HG03442 (cell line): Measurements from ENCODE around the gene ARHGAP24.
"Not testable (repeated sequence)": the region's sequence is repeated elsewhere in the genome, so short reads cannot be mapped to it uniquely, and the experiment has no call there.

Experiments
- ATAC-seq: cut with Tn5 transposase; IDR thresholded peaks from one replicate; pipeline ENCODE4 v1.9.1; 2021; ENCODE audit warnings: mild to moderate bottlenecking, moderate library complexity; ENCODE audit not compliant: unreplicated experiment

Gene ARHGAP24

GRCh38 chr4:85642356-85643100 is 167.6 kb downstream of the ARHGAP24 start:
- ATAC-seq, result peak; percentile 80

- no peak for ATAC-seq
Measured at GRCh38 chr4:85644061-85644460, 169.1 kb downstream of the ARHGAP24 start.

GRCh38 chr4:85650908-85651307 is 176.0 kb downstream of the ARHGAP24 start:
- no peak for ATAC-seq

- no peak for ATAC-seq
Measured at GRCh38 chr4:85656759-85657505, 182.0 kb downstream of the ARHGAP24 start.

- ATAC-seq, result no peak
Measured at GRCh38 chr4:85658766-85659439, 184.0 kb downstream of the ARHGAP24 start.

GRCh38 chr4:85659610-85660218 is 184.8 kb downstream of the ARHGAP24 start:
- ATAC-seq, result peak; percentile 33

- not testable (repeated sequence) for ATAC-seq
Measured at GRCh38 chr4:85666625-85667024, 191.7 kb downstream of the ARHGAP24 start.

GRCh38 chr4:85669204-85669603 is 194.3 kb downstream of the ARHGAP24 start:
- no peak for ATAC-seq

GRCh38 chr4:85669992-85670548 is 195.1 kb downstream of the ARHGAP24 start:
- ATAC-seq, result no peak

- ATAC-seq, result no peak
Measured at GRCh38 chr4:85671120-85671519, 196.2 kb downstream of the ARHGAP24 start.

- ATAC-seq, result no peak
Measured at GRCh38 chr4:85672116-85672515, 197.2 kb downstream of the ARHGAP24 start.

- no peak for ATAC-seq
Measured at GRCh38 chr4:85672959-85673358, 198.0 kb downstream of the ARHGAP24 start.

GRCh38 chr4:85673540-85673939 is 198.6 kb downstream of the ARHGAP24 start:
- ATAC-seq, result peak; percentile 48

GRCh38 chr4:85675076-85676049 is 200.4 kb downstream of the ARHGAP24 start:
- ATAC-seq, result no peak

- ATAC-seq, result no peak
Measured at GRCh38 chr4:85676050-85676425, 201.1 kb downstream of the ARHGAP24 start.

- ATAC-seq, result no peak
Measured at GRCh38 chr4:85676850-85677590, 202.1 kb downstream of the ARHGAP24 start.

GRCh38 chr4:85681221-85681657 is 206.3 kb downstream of the ARHGAP24 start:
- ATAC-seq, result peak; percentile 67

GRCh38 chr4:85681921-85682320 is 207.0 kb downstream of the ARHGAP24 start:
- no peak for ATAC-seq

GRCh38 chr4:85682391-85682790 is 207.4 kb downstream of the ARHGAP24 start:
- no peak for ATAC-seq
